ENCODE measurements around the gene SPON2.

The SPON2 gene

GRCh38 chr4:1208266-1208961, 36.0 kb upstream of the SPON2 start:
- no peak for DNase-seq

GRCh38 chr4:1207603-1208265, 35.4 kb upstream of the SPON2 start:
- no peak for DNase-seq

GRCh38 chr4:1207157-1207470, 34.7 kb upstream of the SPON2 start:
- no peak for DNase-seq

- DNase-seq = no peak
Observed at GRCh38 chr4:1206299-1207156, 34.1 kb upstream of the SPON2 start.

GRCh38 chr4:1205586-1206298, 33.4 kb upstream of the SPON2 start:
- DNase-seq = no peak

GRCh38 chr4:1204828-1205585, 32.6 kb upstream of the SPON2 start:
- no peak for DNase-seq

- no peak for DNase-seq
Observed at GRCh38 chr4:1204286-1204827, 32.0 kb upstream of the SPON2 start.

- no peak for DNase-seq
Observed at GRCh38 chr4:1203026-1203616, 30.7 kb upstream of the SPON2 start.

- DNase-seq = no peak
Observed at GRCh38 chr4:1202526-1203011, 30.2 kb upstream of the SPON2 start.

- DNase-seq = peak; percentile 55
Observed at GRCh38 chr4:1201851-1202525, 29.6 kb upstream of the SPON2 start.

GRCh38 chr4:1200425-1201035, 28.1 kb upstream of the SPON2 start:
- DNase-seq = peak; percentile 28

GRCh38 chr4:1199556-1200331, 27.4 kb upstream of the SPON2 start:
- no peak for DNase-seq

GRCh38 chr4:1198098-1198844, 25.9 kb upstream of the SPON2 start:
- DNase-seq = no peak

- no peak for DNase-seq
Observed at GRCh38 chr4:1196421-1197183, 24.2 kb upstream of the SPON2 start.

- no peak for DNase-seq
Observed at GRCh38 chr4:1195891-1196401, 23.6 kb upstream of the SPON2 start.

- DNase-seq = no peak
Observed at GRCh38 chr4:1195109-1195671, 22.8 kb upstream of the SPON2 start.
